Glutamatergic neuron (in vitro differentiated cells): ENCODE measurements around the gene ROBO1. TPM values are rescaled to one million over a fixed set of nuclear protein-coding genes. Genes with fewer than 3 reads are reported as not detected.

Experiments
- DNase-seq: peaks from one replicate; pipeline ENCODE4 v3.0.0; 2022
- H3K27ac Mint-ChIP-seq: one replicate; pipeline ENCODE4 v1.8.0; 2020; ENCODE audit warnings: mild to moderate bottlenecking, mixed read lengths, inconsistent platforms; ENCODE audit not compliant: unreplicated experiment
- H3K27me3 Mint-ChIP-seq: one replicate; pipeline ENCODE4 v1.8.0; 2020; ENCODE audit warnings: mild to moderate bottlenecking, moderate library complexity, mixed read lengths, inconsistent platforms; ENCODE audit not compliant: unreplicated experiment
- H3K36me3 Mint-ChIP-seq: one replicate; pipeline ENCODE4 v1.8.0; 2020; ENCODE audit warnings: mild to moderate bottlenecking, mixed read lengths, inconsistent platforms; ENCODE audit not compliant: unreplicated experiment
- H3K4me1 Mint-ChIP-seq: one replicate; pipeline ENCODE4 v1.8.0; 2020; ENCODE audit warnings: mild to moderate bottlenecking, low read depth, mixed read lengths, inconsistent platforms; ENCODE audit not compliant: unreplicated experiment
- H3K4me3 Mint-ChIP-seq: one replicate; pipeline ENCODE4 v1.8.0; 2020; ENCODE audit warnings: mild to moderate bottlenecking, mixed read lengths, inconsistent platforms; ENCODE audit not compliant: unreplicated experiment
- H3K9me3 Mint-ChIP-seq: one replicate; pipeline ENCODE4 v1.8.0; 2020; ENCODE audit warnings: mild to moderate bottlenecking, moderate library complexity, mixed read lengths, inconsistent platforms; ENCODE audit not compliant: unreplicated experiment
- CTCF ChIP-seq: fragments of 200-600 bp; sonication (generic); IDR thresholded peaks from one replicate; pipeline ENCODE4 v1.5.0; 2021; ENCODE audit not compliant: partially characterized antibody, unreplicated experiment
- total RNA-seq: library from RNA; stranded (reverse); fragmentation: NEBNext Ultra II Directional; extraction: Animal tissue kit (Norgen Biotek cat#: 25700); gene quantifications from one replicate; pipeline ENCODE4 v1.2.1, GENCODE V29; 2021; ENCODE audit not compliant: unreplicated experiment

ROBO1 gene
- total RNA-seq, 1 donor from 2014 or later = 505 TPM

DNA sequence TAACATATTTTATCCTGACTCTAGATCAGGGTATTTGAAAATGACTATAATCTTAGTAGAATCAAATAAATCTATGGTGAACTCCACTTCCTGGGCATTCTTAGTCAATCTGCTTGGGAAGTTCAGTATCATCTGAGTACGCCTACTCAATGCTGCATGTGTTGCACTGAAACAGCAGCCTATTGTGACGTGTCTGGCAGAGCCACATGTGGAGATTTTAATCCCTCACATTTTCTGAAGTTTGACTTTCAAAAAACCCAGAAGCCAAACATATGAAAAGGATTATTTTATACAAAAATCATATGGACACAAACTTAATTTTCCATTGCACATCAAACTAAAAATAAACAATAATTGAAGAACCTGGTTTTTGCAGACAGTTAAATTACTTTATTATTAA is 798.3 kb downstream of the ROBO1 start:
- no peak overlapping the region for H3K4me3 Mint-ChIP-seq
- H3K4me1 Mint-ChIP-seq = peaks cover 37% of the 10 kb centered on the region
- no peak for DNase-seq
- TF ChIP-seq CTCF = no peak
- H3K36me3 Mint-ChIP-seq = no peaks in the 10 kb centered on the region
- H3K9me3 Mint-ChIP-seq = peaks cover 12% of the 10 kb centered on the region
- H3K27ac Mint-ChIP-seq = no peak overlapping the region
- H3K27me3 Mint-ChIP-seq = peaks cover 5% of the 10 kb centered on the region

GRCh38 chr3:78967061-78967460 is 800.7 kb downstream of the ROBO1 start:
- Mint-ChIP-seq H3K4me1 (peaks cover 23% of the 10 kb centered on the region), H3K36me3 (no peaks in the 10 kb centered on the region), H3K9me3 (peaks cover 7% of the 10 kb centered on the region), H3K27me3 (peaks cover 4% of the 10 kb centered on the region), H3K4me3 (peak overlapping the region; percentile 42), H3K27ac (peak overlapping the region; percentile 77)
- DNase-seq = no peak
- no peak for TF ChIP-seq CTCF

GRCh38 chr3:78963771-78964170 is 804.0 kb downstream of the ROBO1 start:
- Mint-ChIP-seq H3K4me3 (no peak overlapping the region), H3K27me3 (peaks cover 4% of the 10 kb centered on the region), H3K9me3 (peaks cover 7% of the 10 kb centered on the region), H3K36me3 (no peaks in the 10 kb centered on the region), H3K27ac (no peak overlapping the region), H3K4me1 (peaks cover 18% of the 10 kb centered on the region)
- TF ChIP-seq CTCF = no peak
- no peak for DNase-seq

DNA sequence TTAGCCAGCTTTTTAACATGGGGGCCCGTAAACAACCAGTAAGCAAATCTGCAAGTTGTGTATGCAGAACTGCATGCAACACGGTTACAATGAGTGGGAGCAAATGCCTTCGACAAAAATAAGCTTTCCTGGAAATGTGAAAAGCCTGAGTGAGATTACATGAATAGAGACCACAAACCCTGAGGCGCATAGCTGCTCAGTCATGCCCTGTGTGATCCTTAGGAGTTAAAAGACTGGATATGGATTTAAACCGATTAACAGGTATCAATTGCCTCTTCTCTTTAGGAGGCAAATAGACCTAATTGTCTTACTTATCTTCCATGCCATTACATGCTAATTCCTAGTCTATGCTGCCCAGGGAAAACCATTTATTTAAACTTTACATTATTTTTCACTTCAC is 810.3 kb downstream of the ROBO1 start:
- Mint-ChIP-seq H3K27ac (peak overlapping the region; percentile 43), H3K36me3 (no peaks in the 10 kb centered on the region), H3K9me3 (no peaks in the 10 kb centered on the region), H3K4me3 (no peak overlapping the region), H3K27me3 (no peaks in the 10 kb centered on the region), H3K4me1 (peaks cover 27% of the 10 kb centered on the region)
- DNase-seq = no peak
- no peak for TF ChIP-seq CTCF

- Mint-ChIP-seq H3K36me3 (peaks cover 10% of the 10 kb centered on the region), H3K4me3 (no peak overlapping the region), H3K9me3 (peaks cover 8% of the 10 kb centered on the region), H3K27me3 (peaks cover 3% of the 10 kb centered on the region), H3K27ac (no peak overlapping the region), H3K4me1 (peaks cover 15% of the 10 kb centered on the region)
- TF ChIP-seq CTCF = no peak
- no peak for DNase-seq
These were observed 816.4 kb downstream of the ROBO1 start for GRCh38 chr3:78951342-78951945.
